ENCODE measurements around the gene TRIM61. TPM values are rescaled to one million over a fixed set of nuclear protein-coding genes. Genes with fewer than 3 reads are reported as not detected.

Gene TRIM61
- total and polyA plus RNA-seq, 9 of the 15 experiments (the other 6 are each of a cell fraction or from before 2014, with no cell fraction given), result 0.07 to 0.92 (median 0.42) TPM

DNA sequence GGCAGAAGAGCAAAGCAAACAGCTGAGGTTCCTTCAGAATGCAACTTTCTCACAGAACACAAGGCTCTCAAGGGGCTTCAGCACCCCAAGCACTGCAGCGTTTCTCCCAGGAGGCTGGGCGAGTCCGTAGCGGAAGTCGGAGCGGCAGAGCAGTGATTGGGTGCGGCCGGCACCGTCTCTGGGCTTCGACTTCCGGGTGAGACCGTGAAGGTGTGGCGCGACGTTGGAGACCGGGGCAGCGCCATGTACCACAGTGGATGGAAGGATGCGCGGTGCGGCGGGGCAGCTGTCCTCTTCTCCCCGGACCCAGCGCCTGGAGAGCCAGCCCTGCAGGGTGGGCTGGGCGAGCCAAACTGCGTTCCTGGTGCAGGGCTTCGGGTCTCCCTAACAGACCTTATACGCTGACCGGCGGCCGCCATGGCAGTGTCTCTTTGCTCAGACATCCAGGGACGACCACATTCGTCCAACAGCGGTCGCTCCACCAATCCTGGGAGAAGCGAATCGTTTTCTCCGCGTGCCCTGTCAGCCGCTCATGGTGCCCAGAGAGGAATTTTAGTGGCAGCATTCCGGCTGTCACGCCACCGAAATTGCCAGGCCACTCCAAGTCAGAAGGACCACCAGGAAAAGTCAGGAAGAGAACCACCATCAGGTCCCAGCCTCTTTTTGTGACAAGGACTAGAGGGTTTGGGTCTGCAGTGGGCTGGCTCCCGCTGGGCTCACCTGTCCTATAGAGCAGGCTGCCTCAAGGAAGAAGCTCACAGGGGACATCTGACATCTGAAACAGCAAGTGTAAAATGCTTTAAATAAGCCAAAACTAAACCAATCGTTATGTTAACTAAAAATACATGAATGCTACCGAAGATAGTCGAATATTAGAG, 20.5 kb downstream of the TRIM61 start:
- BruUV-seq (replicated peaks), result TSS peak; percentile 49
- Histone ChIP-seq H3K36me3 (ENCODE audit: control insufficient read depth, insufficient read depth, low read length) (no peaks in the 10 kb centered on the region), H3K4me2 (ENCODE audit: insufficient read depth, low read length) (peak overlapping the region; percentile 71), H3K79me2 (ENCODE audit: control insufficient read depth, insufficient read depth, low read length) (no peaks in the 10 kb centered on the region), H3K4me3 (peak overlapping the region; percentile 40), H3K27me3 (ENCODE audit: control insufficient read depth in 2 of 2, insufficient read depth in 2 of 2, low read length in 2 of 2) (peaks cover 2 to 8% of the 10 kb centered on the region in 2 experiments; a peak in 2 of 5 replicates), H4K20me1 (replicated peaks; ENCODE audit: control insufficient read depth, insufficient read depth, low read length) (no peaks in the 10 kb centered on the region), H3K9me3 (replicated peaks; ENCODE audit: control insufficient read depth, insufficient read depth, low read depth, low read length) (no peaks in the 10 kb centered on the region), H2AFZ (ENCODE audit: low read depth, low read length) (peak overlapping the region; percentile 88), H3K9ac (ENCODE audit: insufficient read depth in 1 of 2, low read depth in 2 of 2, low read length in 2 of 2) (peak overlapping the region in 1 of 2 experiments; percentile 52; a peak in 2 of 4 replicates), H3K4me1 (replicated peaks in 1 of 2; ENCODE audit: control insufficient read depth in 2 of 2, insufficient read depth in 2 of 2, low read length in 2 of 2) (peaks cover 0 to 8% of the 10 kb centered on the region in 2 experiments; a peak in 2 of 5 replicates), H3K27ac (ENCODE audit: extremely low read depth, low read depth, low read length) (no peak overlapping the region), H3K9me1 (ENCODE audit: control insufficient read depth, insufficient read depth, low read length) (no peaks in the 10 kb centered on the region)
- ChIA-PET CTCF (ENCODE audit: low intra/inter-chr PET ratio) (no interaction called here), POLR2A (no interaction called here)
- in situ Hi-C loops (cut with MboI), result no loop called here
- peak; percentile 99 for ATAC-seq
- intact Hi-C loops (cut with micrococcal nuclease), result no loop called here
- no peak for FAIRE-seq
- WGBS (ENCODE audit: insufficient coverage, low coverage, missing lambda C conversion rate), result 9% methylated on average over 28 of the region's 46 CpGs
- peak; percentile 17 to 55 (median 40) for DNase-seq (ENCODE audit: extremely low read depth in 1 of 4, low spot score in 3 of 4)
- no peak for TF ChIP-seq RBM15 (IDR thresholded peaks at IDR 0.05; ENCODE audit: insufficient read depth, low read length)
- TF ChIP-seq ZNF436 (CRISPR knock-in tag; IDR thresholded peaks at IDR 0.05), result no peak
- TF ChIP-seq NEUROD1 (IDR thresholded peaks at IDR 0.05; ENCODE audit: borderline replicate concordance, low read depth, low read length, partially characterized antibody), result no peak
- TF ChIP-seq, protein P1, sequence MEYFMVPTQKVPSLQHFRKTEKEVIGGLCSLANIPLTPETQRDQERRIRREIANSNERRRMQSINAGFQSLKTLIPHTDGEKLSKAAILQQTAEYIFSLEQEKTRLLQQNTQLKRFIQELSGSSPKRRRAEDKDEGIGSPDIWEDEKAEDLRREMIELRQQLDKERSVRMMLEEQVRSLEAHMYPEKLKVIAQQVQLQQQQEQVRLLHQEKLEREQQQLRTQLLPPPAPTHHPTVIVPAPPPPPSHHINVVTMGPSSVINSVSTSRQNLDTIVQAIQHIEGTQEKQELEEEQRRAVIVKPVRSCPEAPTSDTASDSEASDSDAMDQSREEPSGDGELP (CRISPR knock-in tag; IDR thresholded peaks at IDR 0.05; ENCODE audit: borderline replicate concordance), result peak; percentile 25; the same call in 1 of the 2 replicates
- TF ChIP-seq, protein P2, sequence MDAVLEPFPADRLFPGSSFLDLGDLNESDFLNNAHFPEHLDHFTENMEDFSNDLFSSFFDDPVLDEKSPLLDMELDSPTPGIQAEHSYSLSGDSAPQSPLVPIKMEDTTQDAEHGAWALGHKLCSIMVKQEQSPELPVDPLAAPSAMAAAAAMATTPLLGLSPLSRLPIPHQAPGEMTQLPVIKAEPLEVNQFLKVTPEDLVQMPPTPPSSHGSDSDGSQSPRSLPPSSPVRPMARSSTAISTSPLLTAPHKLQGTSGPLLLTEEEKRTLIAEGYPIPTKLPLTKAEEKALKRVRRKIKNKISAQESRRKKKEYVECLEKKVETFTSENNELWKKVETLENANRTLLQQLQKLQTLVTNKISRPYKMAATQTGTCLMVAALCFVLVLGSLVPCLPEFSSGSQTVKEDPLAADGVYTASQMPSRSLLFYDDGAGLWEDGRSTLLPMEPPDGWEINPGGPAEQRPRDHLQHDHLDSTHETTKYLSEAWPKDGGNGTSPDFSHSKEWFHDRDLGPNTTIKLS (IDR thresholded peaks at IDR 0.05; ENCODE audit: borderline replicate concordance, low read depth), result peak; percentile 42; the same call in 1 of the 2 replicates
- no peak for TF ChIP-seq ZNF57 (CRISPR knock-in tag; IDR thresholded peaks at IDR 0.05)
- TF ChIP-seq MAFG (tag; conservative IDR thresholded peaks at IDR 0.05), result no peak
- peak in 1 of 2 experiments; percentile 63; a peak in 1 of 4 replicates for TF ChIP-seq KDM4B (IDR thresholded peaks at IDR 0.05; ENCODE audit: borderline replicate concordance in 2 of 2, low read depth in 1 of 2)

Data from K562 (cell line).